A673 (cell line): ENCODE data around the gene CIAO3.

Experiments
- EZH2 ChIP-seq: fragments of 200-600 bp; sonication (generic); IDR thresholded peaks from 2 replicates; pipeline ENCODE4 v1.6.1; 2017; ENCODE audit warnings: borderline replicate concordance, low read depth, mild to moderate bottlenecking, mixed read lengths, antibody characterized with exemption, low read length; ENCODE audit not compliant: poor library complexity, severe bottlenecking
- TF ChIP-seq, protein P1 (sequence below): fragments of 300-800, 200-600 bp; sonication (generic); conservative IDR thresholded peaks from 2 replicates; pipeline ENCODE4 v1.5.1; 2017; ENCODE audit warnings: low read depth, mild to moderate bottlenecking, antibody characterized with exemption, low read length, moderate library complexity, mixed read lengths

DNA sequence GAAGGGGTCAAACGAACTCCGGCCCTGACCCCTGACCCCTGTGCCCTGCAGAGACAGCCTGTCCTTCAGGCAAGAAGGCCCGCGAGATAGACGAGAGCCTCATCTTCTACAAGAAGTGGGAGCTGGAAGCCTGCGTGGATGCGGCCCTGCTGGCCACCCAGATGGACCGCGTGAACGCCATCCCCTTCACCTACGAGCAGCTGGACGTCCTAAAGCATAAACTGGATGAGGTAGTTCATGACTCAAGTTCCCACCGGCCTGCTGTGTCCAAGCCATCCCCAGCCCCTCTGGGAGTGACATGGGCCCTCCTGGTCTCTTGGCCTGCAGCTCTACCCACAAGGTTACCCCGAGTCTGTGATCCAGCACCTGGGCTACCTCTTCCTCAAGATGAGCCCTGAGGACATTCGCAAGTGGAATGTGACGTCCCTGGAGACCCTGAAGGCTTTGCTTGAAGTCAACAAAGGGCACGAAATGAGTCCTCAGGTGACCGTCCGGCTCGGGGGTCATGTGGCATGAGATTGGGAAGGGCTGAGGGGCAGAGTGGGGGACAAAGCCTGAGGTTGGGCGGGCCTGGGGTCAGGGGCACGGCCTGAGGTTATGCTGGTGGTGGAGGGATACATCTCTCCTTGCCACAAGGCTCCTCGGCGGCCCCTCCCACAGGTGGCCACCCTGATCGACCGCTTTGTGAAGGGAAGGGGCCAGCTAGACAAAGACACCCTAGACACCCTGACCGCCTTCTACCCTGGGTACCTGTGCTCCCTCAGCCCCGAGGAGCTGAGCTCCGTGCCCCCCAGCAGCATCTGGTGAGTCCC is 25.4 kb upstream of the CIAO3 start:
- TF ChIP-seq, protein P1, sequence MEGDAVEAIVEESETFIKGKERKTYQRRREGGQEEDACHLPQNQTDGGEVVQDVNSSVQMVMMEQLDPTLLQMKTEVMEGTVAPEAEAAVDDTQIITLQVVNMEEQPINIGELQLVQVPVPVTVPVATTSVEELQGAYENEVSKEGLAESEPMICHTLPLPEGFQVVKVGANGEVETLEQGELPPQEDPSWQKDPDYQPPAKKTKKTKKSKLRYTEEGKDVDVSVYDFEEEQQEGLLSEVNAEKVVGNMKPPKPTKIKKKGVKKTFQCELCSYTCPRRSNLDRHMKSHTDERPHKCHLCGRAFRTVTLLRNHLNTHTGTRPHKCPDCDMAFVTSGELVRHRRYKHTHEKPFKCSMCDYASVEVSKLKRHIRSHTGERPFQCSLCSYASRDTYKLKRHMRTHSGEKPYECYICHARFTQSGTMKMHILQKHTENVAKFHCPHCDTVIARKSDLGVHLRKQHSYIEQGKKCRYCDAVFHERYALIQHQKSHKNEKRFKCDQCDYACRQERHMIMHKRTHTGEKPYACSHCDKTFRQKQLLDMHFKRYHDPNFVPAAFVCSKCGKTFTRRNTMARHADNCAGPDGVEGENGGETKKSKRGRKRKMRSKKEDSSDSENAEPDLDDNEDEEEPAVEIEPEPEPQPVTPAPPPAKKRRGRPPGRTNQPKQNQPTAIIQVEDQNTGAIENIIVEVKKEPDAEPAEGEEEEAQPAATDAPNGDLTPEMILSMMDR: no peak
- no peak for TF ChIP-seq EZH2
